Skeletal muscle satellite cell (primary cell): ENCODE measurements around the gene VOPP1.

Experiments used
- H3K27me3 ChIP-seq: 2 replicates; pipeline ENCODE4 v1.7.0; 2013; ENCODE audit warnings: low read length; ENCODE audit not compliant: control insufficient read depth, insufficient read depth
- H3K36me3 ChIP-seq: 2 replicates; pipeline ENCODE4 v1.7.0; 2013; ENCODE audit warnings: mild to moderate bottlenecking, control low read depth, low read length; ENCODE audit not compliant: insufficient read depth
- H3K4me1 ChIP-seq: 2 replicates; pipeline ENCODE4 v1.7.0; 2013; ENCODE audit warnings: low read length; ENCODE audit not compliant: control insufficient read depth, insufficient read depth
- H3K4me2 ChIP-seq: 2 replicates; pipeline ENCODE4 v1.7.0; 2013; ENCODE audit warnings: mild to moderate bottlenecking, low read length
- H3K4me3 ChIP-seq: 2 replicates; pipeline ENCODE4 v1.7.0; 2013; ENCODE audit warnings: low read length
- H3K9ac ChIP-seq: 2 replicates; pipeline ENCODE4 v1.7.0; 2013; ENCODE audit warnings: mild to moderate bottlenecking, low read depth, low read length, moderate library complexity
- H3K9me3 ChIP-seq: replicated peaks from 2 replicates; pipeline ENCODE4 v1.7.0; 2013; ENCODE audit warnings: mild to moderate bottlenecking, control low read depth, low read length

The VOPP1 gene

GRCh38 chr7:55563596-55564325 lies 8.5 kb downstream of the VOPP1 start:
- Histone ChIP-seq H3K36me3 (no peaks in the 10 kb centered on the region), H3K4me2 (no peak overlapping the region), H3K27me3 (no peaks in the 10 kb centered on the region), H3K4me1 (peaks cover 7% of the 10 kb centered on the region), H3K9me3 (no peaks in the 10 kb centered on the region), H3K4me3 (no peak overlapping the region), H3K9ac (no peak overlapping the region)

- H3K4me2 ChIP-seq, result no peak overlapping the region
- no peak overlapping the region for H3K4me3 ChIP-seq
- no peaks in the 10 kb centered on the region for H3K27me3 ChIP-seq
- H3K9ac ChIP-seq, result no peak overlapping the region
- no peaks in the 10 kb centered on the region for H3K36me3 ChIP-seq
- H3K9me3 ChIP-seq, result no peaks in the 10 kb centered on the region
- peaks cover 11% of the 10 kb centered on the region for H3K4me1 ChIP-seq
These were observed 10.6 kb downstream of the VOPP1 start for GRCh38 chr7:55561690-55562089.

DNA sequence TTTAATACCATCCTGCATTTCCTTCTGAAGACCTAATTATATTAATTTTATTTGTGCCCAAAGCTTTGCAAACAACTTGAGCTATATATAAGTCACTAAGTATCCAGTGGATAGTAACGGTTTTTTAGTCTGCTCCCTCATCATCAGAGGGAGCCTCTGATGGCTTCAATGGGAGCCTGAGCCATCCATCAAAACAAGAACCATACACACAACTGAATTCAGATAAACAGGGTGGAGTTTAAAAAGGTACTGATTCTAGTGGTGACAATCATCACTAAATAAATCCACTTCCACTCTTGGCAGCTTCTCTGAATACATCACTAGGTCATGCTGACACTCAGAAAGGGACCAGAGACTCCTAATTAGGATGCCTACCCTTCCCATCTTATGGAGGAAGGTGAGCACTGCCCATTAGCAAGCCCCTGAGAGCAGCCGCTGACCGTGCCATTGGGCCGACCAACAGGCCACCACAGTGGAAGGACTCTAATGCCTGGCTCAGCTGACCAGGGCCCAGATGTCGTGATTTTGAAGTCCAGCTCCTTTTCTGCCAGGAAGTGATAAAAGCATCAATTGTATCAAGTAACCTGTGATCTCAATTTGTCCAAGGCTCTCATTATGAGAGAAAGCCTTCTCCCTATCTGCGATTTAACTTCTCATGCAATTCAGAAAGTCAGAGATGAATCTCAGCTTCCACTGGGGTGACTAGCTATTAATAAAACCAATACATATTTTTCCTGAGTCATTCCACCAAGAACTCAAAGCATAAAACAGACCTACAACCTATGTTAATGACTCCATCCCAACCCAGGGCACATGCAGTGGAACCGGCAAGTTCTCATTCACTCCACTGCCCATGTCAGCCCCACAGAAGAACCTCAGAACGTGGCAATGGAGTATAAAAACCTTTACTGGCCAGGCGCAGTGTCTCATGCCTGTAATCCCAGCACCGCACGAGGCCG lies 13.1 kb downstream of the VOPP1 start:
- H3K9ac ChIP-seq, result no peak overlapping the region
- H3K4me1 ChIP-seq, result peaks cover 9% of the 10 kb centered on the region

DNA sequence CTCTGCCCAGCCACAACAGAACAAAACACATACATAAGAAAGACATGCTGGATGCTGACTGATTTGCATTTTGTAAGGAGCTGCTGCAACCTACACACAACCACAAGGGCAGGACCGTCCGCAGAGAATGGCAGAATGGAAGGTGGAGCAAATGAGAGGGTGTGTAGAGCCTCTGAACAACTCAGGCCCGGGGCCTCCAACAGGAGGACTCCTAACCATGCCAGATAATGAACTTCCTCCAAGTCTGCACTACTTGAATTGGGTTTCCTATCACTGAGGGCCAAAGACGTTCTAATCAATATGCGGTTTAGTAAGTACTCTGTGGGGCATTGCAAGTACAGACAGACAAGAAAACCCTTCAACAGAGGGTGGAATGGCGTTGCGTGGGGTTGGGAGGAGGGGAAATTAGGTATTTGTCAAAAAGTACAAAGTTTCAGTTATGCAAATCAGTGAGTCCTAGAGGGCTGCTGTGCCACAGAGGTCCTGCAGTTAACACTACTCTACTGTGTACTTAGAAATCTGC lies 14.6 kb downstream of the VOPP1 start:
- no peaks in the 10 kb centered on the region for H3K27me3 ChIP-seq
- H3K4me3 ChIP-seq, result no peak overlapping the region
- peaks cover 12% of the 10 kb centered on the region for H3K4me1 ChIP-seq
- peaks cover 10% of the 10 kb centered on the region for H3K36me3 ChIP-seq
- no peaks in the 10 kb centered on the region for H3K9me3 ChIP-seq
- no peak overlapping the region for H3K4me2 ChIP-seq
- no peak overlapping the region for H3K9ac ChIP-seq

More for the DNA sequence above, 13.1 kb downstream of the VOPP1 start:
- H3K4me3 ChIP-seq, result no peak overlapping the region
- no peaks in the 10 kb centered on the region for H3K9me3 ChIP-seq
- no peak overlapping the region for H3K4me2 ChIP-seq
- H3K27me3 ChIP-seq, result no peaks in the 10 kb centered on the region
- H3K36me3 ChIP-seq, result peaks cover 10% of the 10 kb centered on the region

DNA sequence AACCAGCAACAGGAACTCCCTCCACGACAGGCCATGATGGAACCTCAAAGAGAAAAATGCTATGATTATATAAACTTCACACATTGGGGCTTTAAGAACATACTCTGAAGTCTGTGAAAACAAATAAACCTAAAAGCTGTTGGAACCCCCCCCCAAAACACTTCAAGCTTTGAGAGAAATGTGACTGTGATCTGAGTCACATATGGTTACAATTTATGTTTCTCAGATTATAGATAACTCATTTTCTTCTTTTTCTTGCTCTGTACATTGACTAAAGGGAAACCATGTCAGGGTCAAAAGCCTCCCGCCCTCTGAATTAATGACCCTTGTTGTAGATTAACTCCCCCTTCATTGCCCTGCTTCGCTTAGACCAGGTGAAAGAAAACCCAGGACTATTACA lies 15.8 kb downstream of the VOPP1 start:
- Histone ChIP-seq H3K4me2 (no peak overlapping the region), H3K36me3 (peaks cover 10% of the 10 kb centered on the region), H3K4me3 (no peak overlapping the region), H3K9ac (no peak overlapping the region), H3K9me3 (no peaks in the 10 kb centered on the region), H3K27me3 (no peaks in the 10 kb centered on the region), H3K4me1 (peaks cover 15% of the 10 kb centered on the region)

DNA sequence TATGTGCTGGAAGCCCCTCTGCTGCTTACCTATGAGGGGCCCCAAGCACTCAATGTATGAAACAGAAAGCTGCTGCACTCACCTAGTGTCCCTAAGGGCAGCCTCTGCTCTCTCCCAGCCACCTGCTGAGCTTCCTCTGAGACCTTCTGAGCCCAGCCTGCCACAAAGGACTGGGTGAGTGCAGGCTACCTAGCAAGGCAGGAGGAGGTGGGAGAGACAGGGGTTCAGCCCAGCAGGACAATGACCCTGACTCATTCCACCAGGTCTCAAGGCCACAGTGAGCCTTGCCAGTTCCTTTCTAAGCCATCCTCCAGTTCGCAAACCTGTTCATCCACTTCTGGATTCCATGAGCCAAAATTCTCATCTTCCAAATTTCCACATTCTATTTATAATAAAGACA lies 16.3 kb downstream of the VOPP1 start:
- peaks cover 10% of the 10 kb centered on the region for H3K36me3 ChIP-seq

DNA sequence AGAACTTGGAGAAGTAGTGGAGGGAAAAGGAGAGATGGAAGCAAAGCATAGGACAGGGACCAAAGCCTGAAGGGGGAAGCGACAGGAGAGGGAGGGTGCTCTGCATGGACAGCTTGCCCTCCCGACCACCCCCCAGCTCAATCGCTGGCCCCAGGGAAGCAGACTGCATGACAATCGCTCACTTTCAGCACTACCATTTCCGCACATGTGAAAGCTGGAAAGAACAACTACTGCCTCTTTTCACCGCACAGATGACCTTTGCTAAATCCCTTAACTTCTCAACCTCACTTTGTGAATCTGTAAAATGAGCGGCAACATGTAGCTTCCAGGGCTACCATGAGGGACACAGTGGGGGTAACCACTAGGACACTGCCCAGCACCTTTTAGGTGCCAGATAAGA lies 17.1 kb downstream of the VOPP1 start:
- Histone ChIP-seq H3K4me3 (no peak overlapping the region), H3K36me3 (peaks cover 10% of the 10 kb centered on the region), H3K9ac (no peak overlapping the region), H3K4me1 (peaks cover 15% of the 10 kb centered on the region), H3K27me3 (no peaks in the 10 kb centered on the region), H3K4me2 (no peak overlapping the region), H3K9me3 (no peaks in the 10 kb centered on the region)

More for the DNA sequence above, 16.3 kb downstream of the VOPP1 start:
- H3K9me3 ChIP-seq, result no peaks in the 10 kb centered on the region
- H3K27me3 ChIP-seq, result no peaks in the 10 kb centered on the region
- no peak overlapping the region for H3K9ac ChIP-seq
- H3K4me2 ChIP-seq, result no peak overlapping the region
- no peak overlapping the region for H3K4me3 ChIP-seq
- peaks cover 15% of the 10 kb centered on the region for H3K4me1 ChIP-seq

DNA sequence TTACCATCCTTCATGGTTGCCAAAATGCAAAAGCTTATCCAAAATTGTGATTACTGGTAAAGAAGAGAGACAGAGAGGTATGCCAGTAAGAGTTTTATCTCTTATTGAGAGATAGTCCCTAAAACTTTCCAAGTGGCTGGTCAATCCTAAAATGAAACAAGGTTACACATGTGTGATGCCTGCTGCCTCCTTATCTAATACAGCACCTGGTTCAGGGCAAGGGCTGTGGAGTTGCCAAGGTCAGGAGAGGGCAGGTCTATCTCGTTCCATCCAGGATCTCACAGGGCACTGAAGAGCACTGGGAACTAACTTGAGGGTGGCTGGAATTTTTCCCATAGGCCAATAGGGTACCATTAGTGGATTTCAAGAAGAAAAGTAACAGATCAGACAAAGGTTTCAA lies 18.3 kb downstream of the VOPP1 start:
- H3K9me3 ChIP-seq, result no peaks in the 10 kb centered on the region
- peaks cover 10% of the 10 kb centered on the region for H3K36me3 ChIP-seq
- no peak overlapping the region for H3K4me3 ChIP-seq
- peaks cover 12% of the 10 kb centered on the region for H3K4me1 ChIP-seq
- H3K4me2 ChIP-seq, result no peak overlapping the region
- H3K27me3 ChIP-seq, result no peaks in the 10 kb centered on the region
- no peak overlapping the region for H3K9ac ChIP-seq

DNA sequence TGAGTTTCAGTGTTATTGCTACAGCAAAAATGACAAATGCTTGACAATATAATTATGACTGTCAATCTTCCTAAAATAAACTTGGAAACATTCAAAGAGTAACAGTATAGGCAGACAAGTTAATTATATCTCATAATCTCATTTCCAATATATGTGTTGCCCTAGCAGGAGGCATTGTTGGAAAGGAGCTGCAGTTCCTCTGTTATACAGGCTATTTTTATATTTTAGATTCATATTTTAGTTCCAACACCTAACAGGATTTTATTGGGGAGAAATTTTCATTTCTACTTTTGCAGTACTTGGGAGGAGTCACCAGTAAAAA lies 19.3 kb downstream of the VOPP1 start:
- Histone ChIP-seq H3K9me3 (no peaks in the 10 kb centered on the region), H3K4me1 (peaks cover 12% of the 10 kb centered on the region), H3K27me3 (no peaks in the 10 kb centered on the region), H3K9ac (no peak overlapping the region), H3K4me2 (no peak overlapping the region), H3K36me3 (peaks cover 10% of the 10 kb centered on the region), H3K4me3 (no peak overlapping the region)

DNA sequence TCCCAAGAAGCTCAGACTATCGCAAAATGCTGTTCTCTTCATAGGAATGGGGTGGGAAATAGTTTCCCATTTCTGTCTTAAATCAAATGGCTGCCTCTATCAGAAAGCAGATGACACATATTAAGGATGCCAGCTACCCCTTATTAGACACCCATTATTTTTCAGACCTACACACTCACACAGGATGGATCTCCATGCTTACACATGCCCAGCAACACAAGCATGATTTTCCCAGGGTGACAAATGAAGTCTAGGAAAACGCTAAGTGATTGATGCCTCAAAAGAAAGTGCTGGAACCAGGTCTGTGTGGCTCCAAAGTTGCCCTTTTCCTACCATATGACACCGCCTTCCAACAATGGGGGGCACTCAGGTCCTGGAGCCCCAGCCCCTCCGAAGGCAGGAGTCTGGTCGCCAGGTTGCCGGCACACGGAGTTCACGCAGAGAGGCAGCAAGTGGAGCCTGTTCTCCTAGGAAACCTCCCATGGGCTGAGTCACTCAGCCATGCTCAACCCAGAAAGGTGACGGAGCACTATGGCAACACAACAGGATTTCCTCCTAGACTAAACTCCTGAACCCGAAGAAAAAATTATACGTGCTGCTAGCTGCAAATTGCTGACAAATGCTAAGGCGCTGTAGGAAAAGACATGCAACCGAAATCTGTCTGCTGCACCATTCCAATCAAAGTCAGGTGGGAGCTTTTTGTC lies 19.8 kb downstream of the VOPP1 start:
- no peaks in the 10 kb centered on the region for H3K9me3 ChIP-seq
- H3K9ac ChIP-seq, result no peak overlapping the region
- H3K27me3 ChIP-seq, result no peaks in the 10 kb centered on the region
- peaks cover 10% of the 10 kb centered on the region for H3K36me3 ChIP-seq
- peaks cover 13% of the 10 kb centered on the region for H3K4me1 ChIP-seq
- no peak overlapping the region for H3K4me2 ChIP-seq
- no peak overlapping the region for H3K4me3 ChIP-seq

- no peak overlapping the region for H3K4me3 ChIP-seq
- H3K4me1 ChIP-seq, result peaks cover 23% of the 10 kb centered on the region
- no peaks in the 10 kb centered on the region for H3K9me3 ChIP-seq
- H3K9ac ChIP-seq, result no peak overlapping the region
- H3K4me2 ChIP-seq, result no peak overlapping the region
- peaks cover 9% of the 10 kb centered on the region for H3K36me3 ChIP-seq
- no peaks in the 10 kb centered on the region for H3K27me3 ChIP-seq
These were observed 21.3 kb downstream of the VOPP1 start for GRCh38 chr7:55550841-55551537.
